AG08395 (cell line): ENCODE results near the gene HIPK4.

Experiments
- DNase-seq: peaks from one replicate; pipeline ENCODE4 v3.0.0; 2012; ENCODE audit warnings: mixed read lengths, low spot score

The HIPK4 gene

DNA sequence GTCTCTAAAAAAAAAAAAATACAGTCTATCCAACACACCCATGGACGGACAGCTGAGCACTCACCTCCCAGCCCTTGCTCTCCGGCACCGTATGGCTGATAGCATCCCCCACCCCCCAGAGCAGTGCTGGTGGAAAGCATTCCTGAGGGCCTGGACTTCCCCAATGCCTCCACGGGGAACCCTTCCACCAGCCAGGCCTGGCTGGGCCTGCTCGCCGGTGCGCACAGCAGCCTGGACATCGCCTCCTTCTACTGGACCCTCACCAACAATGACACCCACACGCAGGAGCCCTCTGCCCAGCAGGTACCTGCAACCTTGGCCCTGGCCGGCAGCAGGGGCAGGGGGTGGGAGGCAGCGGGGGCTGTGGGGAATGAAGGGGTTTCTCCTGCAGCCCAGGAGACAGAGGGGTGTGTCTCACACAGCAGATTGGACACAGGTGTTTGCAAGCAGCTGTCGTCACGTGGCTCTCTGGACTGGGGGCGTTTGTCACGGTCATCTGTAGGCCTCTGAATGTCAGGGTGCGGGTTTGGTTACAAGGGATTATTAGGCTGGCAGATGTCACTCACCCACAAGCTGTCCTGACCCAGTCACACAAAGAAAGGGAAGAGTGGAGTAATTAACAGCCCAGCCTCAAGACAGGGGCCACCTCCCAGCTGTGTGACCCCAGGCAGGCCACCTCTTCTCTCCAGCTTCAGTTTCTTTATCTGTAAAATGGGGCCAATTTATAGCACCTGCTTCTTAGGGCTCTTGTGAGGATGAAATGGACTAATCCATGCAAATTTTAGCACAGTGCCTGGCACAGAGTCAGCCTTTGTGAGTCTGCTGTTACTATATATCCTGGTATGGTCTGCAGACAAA, 22.2 kb downstream of the HIPK4 start:
- no peak for DNase-seq

DNA sequence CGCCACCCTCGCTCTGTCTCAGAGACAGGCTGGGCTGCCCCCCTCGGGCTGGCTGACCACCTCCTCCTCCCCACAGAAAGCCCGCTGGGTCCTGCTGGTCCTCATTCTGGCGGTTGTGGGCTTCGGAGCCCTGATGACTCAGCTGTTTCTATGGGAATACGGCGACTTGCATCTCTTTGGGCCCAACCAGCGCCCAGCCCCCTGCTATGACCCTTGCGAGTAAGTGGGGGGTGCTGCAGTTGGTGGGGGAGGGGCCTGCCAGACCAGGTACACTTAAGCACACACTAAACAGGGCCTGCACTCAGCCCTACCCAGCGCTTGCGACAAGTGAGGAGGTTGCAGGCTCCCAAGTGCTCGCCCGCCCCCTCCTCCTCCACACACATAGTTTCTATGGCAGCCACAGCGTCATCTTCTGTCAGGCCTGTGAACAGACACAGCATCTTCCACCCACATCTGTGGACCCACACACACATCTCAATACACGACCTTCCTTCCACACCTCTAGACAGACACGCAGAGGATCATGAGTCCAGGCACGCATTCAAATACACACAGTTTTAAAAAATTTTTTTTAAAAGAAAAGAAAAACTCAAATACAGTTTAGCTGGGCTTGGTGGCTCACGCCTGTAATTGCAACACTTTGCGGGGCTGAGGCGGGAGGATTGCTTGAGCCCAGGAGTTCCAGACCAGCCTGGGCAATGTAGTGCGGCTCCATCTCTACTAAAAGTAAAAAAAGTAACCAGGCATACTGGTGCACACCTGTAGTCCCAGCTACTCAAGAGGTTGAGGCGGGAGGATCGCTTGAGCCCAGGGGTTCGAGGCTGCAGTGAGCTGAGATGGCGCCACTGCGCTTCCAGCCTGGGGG, 23.1 kb downstream of the HIPK4 start:
- DNase-seq, result no peak

DNA sequence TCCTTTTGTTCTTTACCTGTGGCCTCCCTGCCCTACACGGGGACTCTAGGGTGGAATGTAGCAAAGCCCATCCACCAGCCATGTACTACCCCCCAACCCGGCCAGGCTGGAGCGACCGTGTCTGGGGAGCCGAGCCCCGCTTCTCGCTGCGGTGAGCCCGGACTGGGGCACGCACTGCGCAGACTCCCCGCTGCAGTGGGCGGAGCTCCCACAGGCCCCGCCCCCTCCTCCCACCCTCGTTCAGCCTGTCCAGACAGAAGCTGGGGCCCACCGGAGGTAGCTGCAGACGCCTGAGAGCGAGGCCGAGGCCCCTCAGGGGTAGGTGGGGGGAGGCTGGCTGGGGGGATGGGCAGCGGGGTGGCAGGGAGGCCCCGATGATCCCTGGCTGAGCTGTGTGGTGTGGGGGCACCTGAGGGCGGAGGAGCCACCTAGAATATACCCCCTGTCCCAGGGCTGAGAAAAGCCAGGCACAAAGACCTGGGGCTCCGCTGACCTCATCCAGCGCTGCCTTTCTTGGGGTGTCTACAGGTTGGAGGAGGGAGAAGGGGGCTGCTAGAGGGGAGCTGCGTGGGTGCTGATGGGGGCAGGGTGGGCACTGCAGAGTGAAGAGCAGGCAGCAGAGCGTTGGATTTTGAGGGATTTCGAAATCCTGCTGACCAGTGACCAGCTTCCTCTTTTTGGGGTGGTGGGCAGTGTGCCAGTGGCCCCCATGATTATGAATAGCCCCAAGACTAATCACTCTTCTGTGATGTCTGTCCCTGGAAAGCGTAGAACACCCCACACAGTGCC, 24.2 kb downstream of the HIPK4 start:
- DNase-seq, result peak; percentile 89

DNA sequence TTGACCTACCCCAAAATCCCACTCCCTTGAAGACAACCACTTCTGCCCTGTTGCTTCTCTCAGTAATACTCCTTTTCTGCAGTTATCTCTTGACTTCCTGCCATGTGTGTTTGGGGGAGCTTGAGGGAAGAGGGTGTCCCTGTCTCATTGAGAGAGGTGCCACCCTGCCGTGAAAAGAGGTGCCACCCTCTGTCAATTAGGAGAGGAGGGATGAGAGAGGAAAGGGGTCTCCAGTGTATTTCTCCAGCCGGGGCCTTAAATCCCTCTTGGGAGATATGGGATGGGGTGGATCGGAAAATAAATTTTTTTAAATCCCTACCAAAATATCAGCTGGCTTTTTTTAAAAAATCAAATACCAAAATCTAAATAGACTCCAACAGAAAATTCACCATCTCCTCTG, 25.0 kb downstream of the HIPK4 start:
- no peak for DNase-seq

DNA sequence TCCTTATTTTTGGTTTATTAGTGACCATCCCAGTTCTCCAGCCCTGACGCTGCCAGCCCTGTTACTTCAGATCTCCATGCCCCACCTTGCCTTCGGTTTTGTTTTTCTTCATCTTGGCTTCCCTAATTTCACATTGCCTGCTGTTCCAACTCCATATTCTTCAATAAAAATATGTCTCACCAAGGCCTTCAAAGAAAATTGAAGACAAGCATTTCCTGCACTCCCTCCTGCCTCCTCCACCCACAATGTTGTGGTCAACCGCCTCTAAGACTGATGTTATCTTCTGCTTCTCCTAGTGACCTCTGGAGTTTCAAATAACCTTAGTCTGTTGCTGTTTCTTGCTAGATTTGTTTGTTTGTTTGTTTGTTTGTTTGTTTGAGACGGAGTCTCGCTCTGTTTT, 26.9 kb downstream of the HIPK4 start:
- DNase-seq, result no peak

DNA sequence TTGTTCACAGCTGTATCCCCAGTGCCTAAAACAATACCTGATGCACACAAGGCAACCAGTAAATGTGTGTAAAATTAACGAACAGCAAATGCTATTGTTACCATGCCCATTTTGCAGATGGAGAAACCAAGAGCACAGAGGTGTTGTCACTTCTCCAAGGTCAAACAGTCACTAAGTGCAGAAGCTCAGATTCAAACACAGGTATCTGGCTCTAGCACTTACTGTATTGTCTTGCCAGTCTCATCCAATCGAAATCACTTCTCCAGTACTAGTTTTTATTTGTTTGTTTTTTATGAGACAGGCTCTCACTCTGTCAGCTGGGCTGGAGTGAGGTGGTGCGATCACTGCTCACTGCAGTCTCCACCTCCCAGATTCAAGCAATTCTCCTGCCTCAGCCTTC, 27.8 kb downstream of the HIPK4 start:
- no peak for DNase-seq

DNA sequence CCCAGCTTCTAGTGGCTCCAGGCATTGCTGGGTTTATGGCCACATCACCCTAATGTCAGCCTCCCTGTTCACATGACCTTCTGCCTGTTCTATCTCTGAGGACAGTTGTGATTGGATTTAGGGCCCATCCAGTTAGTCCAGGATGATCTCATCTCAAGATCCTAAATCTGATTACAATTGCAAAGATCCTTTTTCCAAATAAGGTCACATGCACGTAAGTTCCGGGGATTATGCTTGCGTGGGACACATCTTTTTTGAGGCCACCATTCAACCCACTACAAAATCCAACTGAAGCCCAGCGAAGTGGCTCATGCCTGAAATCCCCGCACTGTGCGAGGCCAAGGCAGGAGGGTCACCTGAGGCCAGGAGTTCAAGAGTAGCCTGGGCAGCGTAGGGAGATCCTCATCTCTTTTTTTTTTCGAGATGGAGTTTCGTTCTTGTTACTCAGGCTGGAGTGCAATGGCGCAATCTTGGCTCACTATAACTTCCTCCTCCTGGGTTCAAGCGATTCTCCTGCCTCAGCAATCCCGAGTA, 29.2 kb downstream of the HIPK4 start:
- no peak for DNase-seq

DNA sequence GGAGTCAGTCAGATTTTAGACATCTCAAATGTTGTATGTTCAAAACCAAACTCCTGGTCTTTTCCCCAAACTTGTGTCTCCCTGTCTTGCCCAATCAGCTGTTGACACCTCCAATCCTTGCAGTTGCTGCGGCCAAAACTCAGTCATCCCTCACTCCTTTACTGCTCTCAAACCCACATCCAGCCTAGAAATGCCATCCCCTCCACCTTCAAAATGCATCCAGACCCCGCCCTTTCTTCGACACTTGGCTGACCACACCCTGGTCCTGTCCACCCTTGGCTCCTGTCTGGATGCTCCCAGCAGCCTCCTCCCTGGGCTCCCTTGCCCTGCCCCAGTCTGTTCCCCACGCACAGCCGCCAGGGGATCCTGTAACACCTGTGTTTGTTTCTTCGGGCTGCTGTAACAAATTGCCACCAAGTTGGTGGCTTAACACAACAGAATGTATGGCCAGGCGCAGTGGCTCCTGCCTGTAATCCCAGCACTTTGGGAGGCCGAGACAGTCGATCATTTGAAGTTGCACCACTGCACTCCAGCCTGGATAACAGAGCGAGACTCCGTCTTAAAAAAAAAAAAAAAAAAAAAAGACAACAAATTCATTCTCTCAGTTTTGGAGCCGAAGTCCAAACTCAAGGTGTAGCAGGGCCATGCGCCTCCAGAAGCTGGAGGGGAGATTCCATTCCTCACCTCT, 29.8 kb downstream of the HIPK4 start:
- DNase-seq, result no peak

DNA sequence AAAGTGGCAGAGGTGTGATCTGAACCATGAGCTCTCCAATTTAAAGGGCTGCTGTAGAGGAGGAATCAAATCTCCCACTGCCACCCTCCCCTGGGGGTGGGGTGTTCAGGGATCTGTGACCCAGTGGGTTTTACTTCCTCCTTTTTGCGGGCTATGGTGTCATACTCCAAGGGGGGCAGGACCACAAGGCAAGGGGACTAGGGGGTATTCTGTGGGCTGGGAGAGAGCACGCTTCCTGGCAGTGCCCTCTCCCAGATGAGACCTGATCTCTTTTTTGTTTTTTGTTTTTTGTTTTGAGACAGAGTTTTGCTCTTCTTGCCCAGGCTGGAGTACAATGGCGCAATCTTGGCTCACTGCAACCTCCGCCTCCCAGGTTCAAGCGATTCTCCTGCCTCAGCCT, 31.2 kb downstream of the HIPK4 start:
- no peak for DNase-seq

DNA sequence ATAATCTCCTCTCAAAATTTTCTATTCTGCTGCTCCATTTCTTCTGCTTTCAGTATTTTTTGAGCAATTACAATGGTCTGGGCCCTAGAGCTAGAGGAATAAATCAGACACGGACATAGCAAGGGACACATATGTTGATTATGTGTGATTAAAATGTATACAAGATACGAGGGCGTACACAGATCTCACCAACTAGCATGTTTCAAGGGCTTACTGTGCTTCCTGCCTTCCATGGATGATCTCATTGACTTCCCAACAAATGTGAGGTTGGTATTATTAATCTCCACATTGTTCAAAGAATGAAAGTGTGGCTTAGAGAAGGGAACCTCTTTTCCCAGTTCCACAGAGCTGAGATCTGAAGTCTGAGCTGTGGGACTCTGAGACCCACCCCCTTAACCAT, 32.3 kb downstream of the HIPK4 start:
- no peak for DNase-seq

DNA sequence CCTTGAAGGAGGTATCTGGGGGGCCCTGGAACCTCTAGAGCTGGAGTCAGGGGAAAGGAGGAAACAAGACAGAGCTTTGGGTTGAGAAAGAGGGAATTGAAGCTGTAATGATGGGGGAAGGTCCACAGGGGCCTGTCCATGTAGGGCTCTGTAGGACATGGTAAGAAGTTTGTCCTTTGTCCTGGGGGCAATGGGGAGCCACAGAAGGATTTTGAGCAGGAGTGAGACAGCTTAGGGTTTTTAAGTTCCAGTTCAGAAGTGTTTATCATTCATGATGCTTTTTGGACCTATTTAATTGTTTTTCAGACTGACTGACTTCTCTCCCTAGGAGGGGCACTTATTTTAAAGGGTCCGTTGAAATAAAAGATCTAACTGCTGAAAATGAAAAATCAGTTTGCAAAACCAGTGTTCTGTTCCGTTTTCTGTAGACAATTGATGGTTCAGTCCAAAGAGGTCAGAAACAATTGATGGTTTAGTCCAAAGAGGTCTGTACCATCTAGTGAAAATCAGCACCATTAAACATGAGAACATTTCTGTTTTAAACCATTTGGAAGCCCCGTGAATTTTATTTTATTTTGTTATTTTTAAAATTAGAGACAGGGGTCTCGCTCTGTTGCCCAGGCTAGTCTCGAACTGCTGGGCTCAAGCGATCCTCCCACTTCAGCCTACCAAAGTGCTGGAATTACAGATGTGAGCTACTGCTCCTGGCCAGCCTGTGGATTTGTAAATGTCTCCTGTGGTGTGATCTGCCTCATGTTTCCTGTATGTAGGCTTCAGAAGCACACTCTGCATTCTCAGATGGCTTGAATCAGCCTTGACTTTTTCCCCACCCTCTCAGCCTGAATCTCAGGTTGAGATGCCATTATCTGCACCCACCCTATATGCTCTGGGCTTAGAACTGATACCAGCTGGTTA, 33.0 kb downstream of the HIPK4 start:
- DNase-seq, result no peak

DNA sequence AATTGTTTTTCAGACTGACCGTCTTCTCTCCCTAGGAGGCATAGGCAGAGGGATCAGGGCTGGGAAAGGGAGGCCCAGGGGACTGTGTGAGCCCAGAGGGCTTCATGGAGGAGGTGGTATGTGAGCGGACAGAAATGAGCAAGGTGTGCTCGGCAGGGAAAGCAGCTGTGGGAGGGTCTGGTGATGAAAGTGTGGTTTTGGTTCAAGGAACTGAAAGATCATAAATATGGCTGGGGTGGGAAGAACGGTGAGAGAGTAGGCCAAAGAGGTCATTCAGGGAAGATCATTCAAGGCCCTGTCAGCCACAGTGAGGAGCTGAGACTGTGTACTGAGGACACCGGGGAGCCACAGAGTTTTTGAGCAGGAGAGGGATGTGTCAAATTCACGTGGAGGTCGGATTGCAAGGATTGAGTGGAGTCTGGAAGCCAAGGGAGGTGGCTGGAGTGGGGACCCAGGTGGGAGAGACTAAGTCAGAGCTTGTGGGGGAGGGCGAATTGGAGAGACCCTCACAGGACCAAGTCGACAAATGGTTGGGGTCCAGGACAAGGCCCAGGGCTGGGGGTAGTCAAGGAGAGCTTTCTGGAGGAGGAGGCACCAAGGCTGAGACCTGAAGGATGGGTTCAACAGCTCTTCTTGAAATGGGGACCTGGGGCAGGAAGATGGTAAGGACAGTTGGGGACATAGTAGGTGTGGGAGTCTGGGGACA, 33.9 kb downstream of the HIPK4 start:
- no peak for DNase-seq

DNA sequence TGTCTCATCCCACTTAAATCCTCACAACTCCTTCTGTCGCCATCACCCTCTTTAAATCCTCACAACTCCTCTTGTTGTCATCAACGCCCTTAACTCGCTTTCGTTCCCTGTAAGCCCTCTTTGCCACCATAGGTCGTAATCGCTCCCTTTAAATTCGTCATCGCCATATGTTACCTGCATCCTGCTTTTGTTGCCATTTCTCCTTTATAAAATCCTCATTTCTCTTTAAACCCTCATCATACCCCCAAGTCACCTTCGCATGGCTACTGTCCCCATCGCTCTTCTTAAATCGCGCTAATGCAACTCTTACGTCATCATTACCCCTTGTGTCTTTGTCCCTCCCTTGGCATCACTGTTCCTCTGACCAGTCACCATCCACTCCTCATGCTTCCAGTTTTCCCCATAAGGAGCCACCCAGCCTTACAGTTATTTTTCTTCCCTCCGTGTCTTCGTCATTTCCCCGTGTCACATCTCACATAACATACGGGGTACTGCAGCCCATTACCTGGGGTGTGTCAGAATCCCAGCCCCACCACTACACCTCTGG, 40.9 kb downstream of the HIPK4 start:
- DNase-seq, result peak; percentile 55

DNA sequence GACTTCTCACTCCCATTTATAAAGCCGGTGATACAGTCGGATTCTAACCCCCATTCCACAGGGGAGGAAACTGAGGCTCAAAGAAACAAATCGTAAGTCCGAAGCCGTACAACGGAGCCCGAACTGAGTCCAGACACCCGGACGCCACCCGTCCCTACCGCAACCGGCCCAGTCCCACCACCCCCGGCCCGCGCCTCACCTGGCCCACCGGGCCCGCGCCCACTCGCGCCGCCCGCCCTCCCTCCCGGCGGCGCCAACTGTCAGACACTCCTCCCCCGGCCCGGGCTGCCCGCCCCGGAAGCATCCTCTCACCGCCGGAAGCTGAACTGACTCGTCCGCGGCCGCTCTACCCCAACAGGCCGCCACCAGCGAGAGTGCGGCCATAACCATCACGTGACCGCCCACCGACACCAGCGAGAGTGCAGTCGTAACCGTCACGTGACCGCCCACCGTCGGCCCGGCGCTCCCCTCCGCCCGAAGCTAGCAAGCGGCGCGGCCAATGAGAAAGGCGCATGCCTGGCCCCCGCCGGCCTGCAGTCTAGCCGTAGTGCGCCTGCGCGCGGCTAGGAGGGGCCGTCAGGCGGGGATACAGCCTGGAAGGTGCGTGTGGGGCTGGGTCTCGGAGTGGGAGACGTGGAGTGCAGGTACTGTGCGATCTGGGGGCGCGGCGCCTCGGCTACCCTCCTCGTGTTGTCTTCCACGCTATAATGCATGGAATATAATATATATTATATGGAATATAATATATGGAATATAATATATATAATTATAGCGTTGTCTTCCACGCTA, 41.7 kb downstream of the HIPK4 start, which contains the start of the genes C19orf47 and PLD3:
Gene C19orf47 (minus strand): TSS at position 273 of the 789 bp plus-strand sequence. CDS start 6,540 bp downstream, outside the sequence.
Gene PLD3 (plus strand): TSS at position 571 of the 789 bp plus-strand sequence. CDS start 17,789 bp downstream, outside the sequence.
- DNase-seq, result peak; percentile 100

DNA sequence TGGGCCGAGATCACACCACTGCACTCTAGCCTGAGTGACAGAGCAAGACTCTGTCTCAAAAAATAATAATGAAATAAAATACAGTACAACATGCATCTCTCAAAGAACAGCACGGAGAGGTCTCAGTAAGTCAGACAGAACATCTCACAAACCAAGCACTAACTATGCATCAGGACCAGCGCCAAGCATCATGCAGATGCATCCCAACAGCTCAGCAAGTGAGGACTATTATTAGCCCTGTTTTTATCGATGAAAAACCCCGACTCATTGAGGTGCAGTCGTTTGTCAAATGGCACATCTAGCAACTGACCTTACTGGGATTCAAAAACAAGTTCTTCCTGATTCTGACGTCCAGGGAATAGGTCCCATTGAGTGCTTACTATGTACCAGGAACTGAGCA, 45.6 kb downstream of the HIPK4 start:
- DNase-seq, result no peak

DNA sequence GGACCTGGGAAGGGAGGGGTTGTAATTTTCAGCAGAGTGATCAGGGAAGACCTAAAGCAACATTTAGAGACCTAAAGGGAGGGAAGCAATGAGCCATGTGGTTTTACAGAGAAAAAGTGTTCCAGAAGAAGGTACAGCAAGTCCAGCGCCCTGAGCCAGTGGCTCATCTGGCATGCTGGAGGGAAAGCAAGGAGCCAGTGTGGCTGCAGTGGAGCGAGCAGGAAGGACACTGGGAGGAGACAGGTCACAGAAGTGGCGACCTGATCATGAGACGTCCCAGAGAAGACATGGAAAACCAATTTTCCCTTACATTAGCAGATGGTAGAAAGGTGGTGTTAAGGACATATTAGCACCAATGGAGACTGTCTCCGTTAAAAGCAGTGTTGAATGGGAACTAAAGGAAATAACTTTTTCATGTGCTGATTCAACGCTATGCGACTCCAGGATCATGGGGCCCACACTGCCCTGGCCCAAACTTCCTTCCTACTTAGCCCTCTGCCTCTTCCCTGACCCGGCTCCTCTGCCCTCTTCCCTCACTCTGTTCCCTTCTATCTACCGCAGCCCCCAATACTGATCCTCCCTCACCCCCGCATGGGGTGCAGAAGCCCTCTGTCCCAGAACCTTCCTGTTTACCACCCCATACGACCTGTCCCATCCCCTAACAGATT, 47.2 kb downstream of the HIPK4 start:
- no peak for DNase-seq

DNA sequence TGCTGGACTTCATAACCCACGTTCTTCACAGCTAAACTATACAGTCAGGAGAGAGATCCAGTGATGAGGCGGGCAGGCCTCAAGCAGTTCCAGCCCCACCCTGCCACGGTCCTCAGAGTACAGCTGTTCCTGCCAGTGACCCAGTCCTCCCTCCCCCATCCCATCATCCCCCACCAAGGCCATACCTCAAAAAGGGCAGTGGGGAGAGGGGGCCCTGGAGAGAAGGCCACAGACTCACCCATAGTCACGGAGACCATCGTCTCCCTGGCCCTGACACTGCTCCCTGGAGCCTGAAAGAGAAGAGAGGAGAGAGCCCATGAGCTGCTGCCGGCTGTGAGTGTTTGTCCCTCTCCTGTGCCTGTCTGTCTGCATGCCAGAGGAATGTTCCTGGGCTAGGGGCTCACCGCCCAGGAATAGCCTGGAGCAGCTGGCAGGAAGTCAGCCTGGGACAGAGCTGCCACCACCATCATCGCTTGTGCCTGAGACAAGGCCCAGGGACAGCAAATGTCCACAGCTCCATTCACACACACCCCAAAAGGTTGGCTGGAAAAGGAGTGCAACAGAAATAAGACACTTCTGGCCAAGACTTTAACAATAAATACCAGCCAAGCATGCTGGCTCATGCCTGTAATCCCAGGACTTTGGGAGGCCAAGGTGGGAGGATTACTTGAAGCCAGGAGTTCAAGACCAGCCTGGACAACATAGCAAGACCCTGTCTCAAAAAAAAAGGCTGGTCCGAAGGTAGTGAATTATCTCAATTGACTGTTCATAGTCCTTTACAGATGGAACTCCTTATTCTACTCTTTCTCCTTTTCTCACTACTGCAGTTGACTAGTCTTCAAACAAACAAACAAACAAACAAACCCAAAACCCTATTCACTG, 48.1 kb downstream of the HIPK4 start:
- no peak for DNase-seq
